Panc1 (cell line): ENCODE measurements around the gene DLX3.

ENCODE experiments used
- POLR2AphosphoS5 ChIP-seq: IDR thresholded peaks from 2 replicates; pipeline ENCODE4 v1.6.1; 2012; ENCODE audit warnings: mild to moderate bottlenecking, low read depth, low read length, moderate library complexity
- SIN3A ChIP-seq: IDR thresholded peaks from 2 replicates; pipeline ENCODE4 v1.6.1; 2012; ENCODE audit warnings: low read depth, mild to moderate bottlenecking, low read length, moderate library complexity, borderline replicate concordance; ENCODE audit not compliant: insufficient read depth
- TCF7L2 ChIP-seq: IDR thresholded peaks from 2 replicates; pipeline ENCODE4 v1.6.1; 2011; ENCODE audit warnings: mild to moderate bottlenecking, low read depth, low read length, inconsistent platforms
- TF ChIP-seq, protein P1 (sequence below), 2 experiments: IDR thresholded peaks; 2 replicates each; pipeline ENCODE4 v1.6.1; 2011 to 2012; ENCODE audit warnings: low read depth in 2 of 2, control low read depth in 1 of 2, low read length in 1 of 2, mild to moderate bottlenecking in 1 of 2, moderate library complexity in 1 of 2; ENCODE audit not compliant: insufficient read depth in 1 of 2
- TF ChIP-seq, protein P2 (sequence below): fragments of 450-650 bp; IDR thresholded peaks from 2 replicates; pipeline ENCODE4 v1.5.1; 2017; ENCODE audit warnings: mild to moderate bottlenecking

DNA sequence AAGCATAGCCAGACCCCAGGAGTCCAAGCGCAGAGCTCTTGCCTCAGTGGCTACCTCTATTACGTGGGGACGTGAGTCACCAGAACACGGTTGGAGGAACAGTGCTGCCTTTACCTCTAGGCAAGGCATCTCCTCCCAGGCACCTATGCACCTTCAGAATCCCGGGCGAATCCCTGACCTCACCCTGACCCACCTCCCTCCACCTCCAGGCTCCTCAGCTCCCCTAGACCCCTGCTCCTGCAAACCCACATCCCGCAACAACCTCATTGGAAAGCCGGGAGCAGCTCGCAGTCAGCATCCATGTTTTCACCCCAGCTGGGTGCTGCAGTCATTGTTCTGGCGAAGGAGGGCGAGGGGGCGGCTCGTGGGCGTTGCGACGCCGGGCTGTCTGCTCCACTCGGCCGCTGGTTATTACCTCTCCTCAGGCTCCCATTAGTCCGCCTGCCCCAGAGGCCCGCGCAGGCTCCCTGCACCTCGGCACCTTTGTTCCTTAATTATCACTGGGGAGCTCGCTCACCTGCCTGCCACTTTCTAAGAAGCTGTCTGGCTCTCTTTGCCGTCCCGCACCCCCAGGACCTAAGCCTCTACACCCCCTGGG, 50.7 kb downstream of the DLX3 start:
- TF ChIP-seq, protein P1, sequence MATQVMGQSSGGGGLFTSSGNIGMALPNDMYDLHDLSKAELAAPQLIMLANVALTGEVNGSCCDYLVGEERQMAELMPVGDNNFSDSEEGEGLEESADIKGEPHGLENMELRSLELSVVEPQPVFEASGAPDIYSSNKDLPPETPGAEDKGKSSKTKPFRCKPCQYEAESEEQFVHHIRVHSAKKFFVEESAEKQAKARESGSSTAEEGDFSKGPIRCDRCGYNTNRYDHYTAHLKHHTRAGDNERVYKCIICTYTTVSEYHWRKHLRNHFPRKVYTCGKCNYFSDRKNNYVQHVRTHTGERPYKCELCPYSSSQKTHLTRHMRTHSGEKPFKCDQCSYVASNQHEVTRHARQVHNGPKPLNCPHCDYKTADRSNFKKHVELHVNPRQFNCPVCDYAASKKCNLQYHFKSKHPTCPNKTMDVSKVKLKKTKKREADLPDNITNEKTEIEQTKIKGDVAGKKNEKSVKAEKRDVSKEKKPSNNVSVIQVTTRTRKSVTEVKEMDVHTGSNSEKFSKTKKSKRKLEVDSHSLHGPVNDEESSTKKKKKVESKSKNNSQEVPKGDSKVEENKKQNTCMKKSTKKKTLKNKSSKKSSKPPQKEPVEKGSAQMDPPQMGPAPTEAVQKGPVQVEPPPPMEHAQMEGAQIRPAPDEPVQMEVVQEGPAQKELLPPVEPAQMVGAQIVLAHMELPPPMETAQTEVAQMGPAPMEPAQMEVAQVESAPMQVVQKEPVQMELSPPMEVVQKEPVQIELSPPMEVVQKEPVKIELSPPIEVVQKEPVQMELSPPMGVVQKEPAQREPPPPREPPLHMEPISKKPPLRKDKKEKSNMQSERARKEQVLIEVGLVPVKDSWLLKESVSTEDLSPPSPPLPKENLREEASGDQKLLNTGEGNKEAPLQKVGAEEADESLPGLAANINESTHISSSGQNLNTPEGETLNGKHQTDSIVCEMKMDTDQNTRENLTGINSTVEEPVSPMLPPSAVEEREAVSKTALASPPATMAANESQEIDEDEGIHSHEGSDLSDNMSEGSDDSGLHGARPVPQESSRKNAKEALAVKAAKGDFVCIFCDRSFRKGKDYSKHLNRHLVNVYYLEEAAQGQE (IDR thresholded peaks at IDR 0.05; ENCODE audit: insufficient read depth in 1 of 2, low read depth in 2 of 2, low read length in 1 of 2) = no peak
- TF ChIP-seq, protein P2, sequence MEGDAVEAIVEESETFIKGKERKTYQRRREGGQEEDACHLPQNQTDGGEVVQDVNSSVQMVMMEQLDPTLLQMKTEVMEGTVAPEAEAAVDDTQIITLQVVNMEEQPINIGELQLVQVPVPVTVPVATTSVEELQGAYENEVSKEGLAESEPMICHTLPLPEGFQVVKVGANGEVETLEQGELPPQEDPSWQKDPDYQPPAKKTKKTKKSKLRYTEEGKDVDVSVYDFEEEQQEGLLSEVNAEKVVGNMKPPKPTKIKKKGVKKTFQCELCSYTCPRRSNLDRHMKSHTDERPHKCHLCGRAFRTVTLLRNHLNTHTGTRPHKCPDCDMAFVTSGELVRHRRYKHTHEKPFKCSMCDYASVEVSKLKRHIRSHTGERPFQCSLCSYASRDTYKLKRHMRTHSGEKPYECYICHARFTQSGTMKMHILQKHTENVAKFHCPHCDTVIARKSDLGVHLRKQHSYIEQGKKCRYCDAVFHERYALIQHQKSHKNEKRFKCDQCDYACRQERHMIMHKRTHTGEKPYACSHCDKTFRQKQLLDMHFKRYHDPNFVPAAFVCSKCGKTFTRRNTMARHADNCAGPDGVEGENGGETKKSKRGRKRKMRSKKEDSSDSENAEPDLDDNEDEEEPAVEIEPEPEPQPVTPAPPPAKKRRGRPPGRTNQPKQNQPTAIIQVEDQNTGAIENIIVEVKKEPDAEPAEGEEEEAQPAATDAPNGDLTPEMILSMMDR = no peak
- TF ChIP-seq TCF7L2 = no peak
- TF ChIP-seq POLR2AphosphoS5 = no peak
- no peak for TF ChIP-seq SIN3A
